HG03342 (cell line): ENCODE measurements around the gene WNT7A.

Source experiments
- ATAC-seq: cut with Tn5 transposase; IDR thresholded peaks from one replicate; pipeline ENCODE4 v1.9.1; 2021; ENCODE audit warnings: mild to moderate bottlenecking, moderate library complexity; ENCODE audit not compliant: unreplicated experiment

WNT7A gene

GRCh38 chr3:13849018-13849417, 30.9 kb downstream of the WNT7A start:
- no peak for ATAC-seq

- ATAC-seq, result no peak
Measured at GRCh38 chr3:13846716-13847570, 32.9 kb downstream of the WNT7A start.

- ATAC-seq, result no peak
Measured at GRCh38 chr3:13846238-13846637, 33.6 kb downstream of the WNT7A start.

DNA sequence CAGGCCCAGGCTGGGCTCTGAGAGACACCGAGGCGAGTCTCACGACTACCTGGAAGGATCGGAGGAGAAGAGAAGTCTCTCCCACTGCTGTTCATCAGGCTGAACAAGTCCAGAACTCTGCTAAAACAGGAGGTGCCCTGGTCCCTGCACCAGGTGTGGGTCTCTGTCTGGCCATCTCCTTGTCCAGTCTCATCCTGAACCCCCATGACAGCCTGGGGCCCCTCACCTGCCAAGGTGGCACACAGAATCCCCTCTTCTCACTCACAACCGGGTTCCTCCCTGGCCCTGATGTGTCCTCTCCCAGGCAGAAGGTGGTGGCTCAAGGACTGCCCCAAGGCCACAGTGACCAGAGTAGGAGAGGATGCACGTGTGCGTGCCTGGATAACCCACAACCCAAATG, 34.1 kb downstream of the WNT7A start:
- ATAC-seq, result no peak

DNA sequence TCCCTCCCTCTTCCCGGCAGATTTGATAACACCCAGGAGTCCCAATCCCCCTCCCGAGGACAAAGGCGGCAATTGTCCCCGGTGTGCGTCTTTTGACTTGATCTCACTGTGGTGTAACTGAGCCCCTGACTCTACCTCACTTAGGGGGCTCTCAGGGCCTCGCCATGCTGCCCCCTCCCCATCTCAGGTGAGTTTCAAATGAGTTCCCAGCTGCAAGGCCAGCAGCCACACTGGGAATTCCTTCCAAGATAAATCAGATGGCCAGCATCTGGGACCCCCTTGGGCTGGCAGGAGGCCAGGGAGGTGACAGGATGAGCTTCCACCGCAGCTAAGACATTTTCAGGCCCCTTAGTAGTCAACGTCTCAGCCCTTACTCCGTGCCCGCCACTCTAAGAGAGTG, 35.0 kb downstream of the WNT7A start:
- ATAC-seq, result no peak

DNA sequence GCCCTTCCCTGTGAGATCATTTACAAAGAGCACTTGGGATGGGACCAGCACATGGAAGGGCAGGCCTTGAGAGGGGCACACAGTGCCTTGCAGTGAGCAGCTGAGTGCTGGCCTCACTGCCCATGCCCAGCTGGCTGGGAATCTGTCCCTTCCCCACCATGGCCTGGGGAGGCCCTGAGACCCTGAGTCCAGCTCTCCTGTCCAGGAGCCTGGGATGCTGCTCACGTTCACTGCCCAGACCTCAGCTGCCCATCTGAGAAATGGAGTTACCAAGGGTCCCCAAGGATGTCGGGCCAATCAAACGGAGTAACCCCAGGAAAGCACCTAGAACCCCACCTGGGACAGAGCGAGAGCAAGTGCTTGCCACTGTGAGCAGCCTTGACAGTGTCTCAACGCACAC, 35.6 kb downstream of the WNT7A start:
- ATAC-seq, result no peak

DNA sequence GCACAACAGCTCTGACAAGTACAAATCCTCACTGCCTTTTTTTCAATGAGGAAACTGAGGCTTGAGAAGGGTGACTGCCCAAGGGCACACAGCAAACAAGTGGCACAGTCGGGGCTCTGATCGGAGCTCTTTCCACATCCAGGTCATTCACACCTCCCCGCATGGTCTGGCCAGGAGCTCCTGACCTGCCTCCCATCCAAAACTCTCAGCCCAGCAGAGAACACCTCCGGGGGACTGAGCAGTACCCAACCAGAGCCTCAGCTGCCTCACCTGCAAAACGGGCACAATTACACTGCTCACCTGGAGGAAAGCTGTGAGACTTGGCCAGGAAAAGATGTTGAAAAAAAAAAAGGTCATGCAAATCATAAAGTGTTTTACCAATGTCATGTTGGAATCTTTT, 36.5 kb downstream of the WNT7A start:
- ATAC-seq, result no peak

DNA sequence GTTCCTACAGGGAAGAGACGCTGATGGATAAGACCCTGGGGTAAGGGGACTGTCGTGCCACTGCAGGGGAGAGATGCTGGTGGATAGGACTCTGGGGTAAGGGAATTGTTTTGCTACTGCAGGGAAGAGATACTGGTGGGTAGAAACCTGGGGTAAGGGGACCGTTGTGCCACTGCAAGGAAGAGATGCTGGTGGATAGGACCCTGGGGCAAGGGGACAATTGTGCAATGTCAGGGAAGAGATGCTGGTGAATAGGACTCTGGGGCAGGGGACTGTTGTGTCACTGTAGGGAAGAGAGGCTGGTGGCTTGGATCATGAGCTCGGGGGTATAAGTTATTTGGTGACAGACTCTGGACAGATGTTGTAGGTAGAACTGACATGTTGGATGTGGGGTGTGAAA, 37.6 kb downstream of the WNT7A start:
- no peak for ATAC-seq

DNA sequence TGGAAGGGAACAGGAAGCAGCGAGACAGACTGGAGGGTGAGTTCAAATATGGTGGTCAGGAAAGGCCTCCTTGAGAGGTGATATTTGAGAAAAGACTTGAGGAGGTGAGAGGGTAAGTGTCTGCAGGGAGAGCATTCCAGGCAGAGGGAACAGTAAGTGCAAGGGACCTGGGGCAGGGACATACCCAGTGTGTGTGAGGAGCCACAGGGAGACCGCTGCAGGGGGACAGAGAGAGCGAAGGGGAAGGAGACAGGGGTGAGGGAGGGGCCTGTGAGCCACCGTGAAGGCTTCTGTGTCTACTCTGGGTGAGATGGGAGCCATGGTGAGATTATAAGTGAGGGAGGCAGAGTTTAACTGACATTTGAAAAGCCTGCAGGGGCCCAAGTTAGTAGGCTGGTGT, 38.0 kb downstream of the WNT7A start:
- no peak for ATAC-seq

DNA sequence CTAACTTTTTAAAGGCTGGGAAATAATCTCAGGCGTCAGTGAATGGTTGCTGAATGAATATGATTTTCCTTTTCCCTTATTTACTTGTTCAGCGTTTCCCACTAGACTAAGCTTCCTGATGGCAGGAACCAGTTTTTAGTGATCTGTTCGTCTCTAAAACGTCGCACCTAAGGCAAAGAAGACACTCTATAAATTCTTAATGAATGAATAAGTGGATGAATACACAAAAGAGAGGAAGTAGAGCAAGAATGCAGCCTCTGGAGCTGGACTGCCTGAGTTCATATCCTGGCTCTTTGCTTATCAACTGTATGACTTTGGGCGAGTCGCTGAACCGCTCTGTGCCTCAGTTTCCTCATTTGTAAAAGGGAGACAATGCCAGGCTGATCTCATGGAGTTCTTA, 38.7 kb downstream of the WNT7A start:
- no peak for ATAC-seq

GRCh38 chr3:13840456-13840855, 39.4 kb downstream of the WNT7A start:
- ATAC-seq, result no peak

DNA sequence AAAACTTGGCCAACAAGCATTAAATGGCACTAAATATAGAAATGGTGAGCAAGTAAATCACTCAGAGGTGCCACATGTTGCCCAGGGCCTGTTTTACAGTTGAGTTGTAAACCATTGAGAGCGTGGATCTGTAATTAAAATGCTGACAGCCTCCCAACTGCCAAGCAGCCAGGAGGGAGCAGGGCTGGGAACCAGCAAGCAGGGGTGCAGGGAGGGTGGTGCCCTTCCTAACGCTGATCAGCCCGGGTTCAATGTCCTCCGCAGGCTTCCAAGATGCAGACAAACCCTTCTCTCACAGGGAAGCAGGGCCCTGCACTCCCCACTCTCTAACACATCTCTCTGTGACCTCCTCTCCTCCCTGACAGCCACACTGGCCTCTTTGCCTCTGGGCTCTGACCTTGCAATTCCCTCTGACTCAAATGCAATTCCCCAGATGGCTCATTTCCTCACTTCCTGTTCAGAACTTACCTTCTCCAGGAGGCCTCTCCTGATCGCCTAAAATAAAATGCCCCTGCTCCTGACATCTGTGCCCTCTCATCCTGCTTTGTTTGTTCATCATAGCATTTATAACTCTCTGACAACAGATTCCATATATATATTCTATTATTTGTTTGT, 40.0 kb downstream of the WNT7A start:
- ATAC-seq, result no peak

GRCh38 chr3:13839253-13839652, 40.6 kb downstream of the WNT7A start:
- ATAC-seq, result no peak

DNA sequence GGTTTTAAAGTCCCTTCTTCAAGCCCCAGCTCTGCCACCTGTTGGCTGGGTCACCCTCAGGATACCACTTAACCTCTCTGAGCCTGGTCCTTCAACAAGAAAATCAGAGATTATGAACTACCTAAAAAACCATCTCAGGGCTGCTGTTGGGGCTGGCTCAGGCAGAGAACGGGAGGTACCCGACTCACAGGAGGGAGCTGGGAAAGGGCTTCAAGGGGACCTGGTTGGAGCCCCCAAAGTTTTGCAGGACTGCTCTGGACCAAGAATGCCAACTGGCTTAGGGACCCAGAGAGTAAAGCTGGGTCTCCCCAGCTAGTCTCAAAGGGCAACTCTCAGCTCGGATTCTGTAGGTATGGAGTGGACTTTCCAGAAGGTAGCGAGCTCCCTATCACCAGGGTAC, 41.5 kb downstream of the WNT7A start:
- no peak for ATAC-seq

GRCh38 chr3:13837751-13838150, 42.1 kb downstream of the WNT7A start:
- no peak for ATAC-seq

- ATAC-seq, result no peak
Measured at GRCh38 chr3:13836658-13837587, 42.9 kb downstream of the WNT7A start.

GRCh38 chr3:13835246-13835645, 44.6 kb downstream of the WNT7A start:
- no peak for ATAC-seq

DNA sequence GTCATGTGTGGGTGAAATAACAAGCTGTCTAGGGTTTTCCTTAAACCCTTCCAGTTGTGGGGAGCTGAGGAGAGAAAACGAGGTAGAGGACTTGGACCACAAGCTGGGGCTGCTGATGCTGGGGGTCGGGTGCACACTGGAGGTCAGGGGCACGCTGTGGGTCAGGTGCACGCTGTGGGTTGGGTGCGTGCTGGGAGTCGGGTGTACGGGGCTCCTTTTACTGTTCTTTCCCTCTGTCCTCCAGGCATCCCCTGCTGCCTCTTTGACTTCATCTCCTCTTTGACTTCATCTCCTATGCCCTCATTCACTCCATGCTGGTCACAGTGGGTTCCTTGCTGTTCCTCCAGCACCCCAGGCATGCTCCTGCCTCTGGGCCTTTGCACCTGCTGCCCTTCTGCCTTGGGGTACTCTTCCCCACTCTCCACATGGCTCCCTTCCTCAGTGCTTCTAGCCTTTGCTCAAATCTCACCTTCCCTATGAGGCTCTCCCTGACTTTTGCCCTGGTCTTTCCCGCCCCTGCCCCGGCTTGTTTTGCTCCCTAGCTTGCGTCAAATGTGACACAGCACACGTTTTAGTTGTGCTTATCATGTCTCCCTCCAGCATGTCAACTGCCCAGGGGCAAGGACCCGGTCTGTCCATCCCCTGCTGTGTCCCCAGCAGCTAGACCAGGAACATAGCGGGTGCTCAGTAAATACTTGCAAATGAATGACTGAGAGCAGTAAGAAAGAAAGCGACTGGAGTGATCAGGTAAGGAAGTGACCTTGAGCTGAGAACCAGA, 45.4 kb downstream of the WNT7A start:
- ATAC-seq, result no peak

- ATAC-seq, result no peak
Measured at GRCh38 chr3:13833506-13834257, 46.2 kb downstream of the WNT7A start.

GRCh38 chr3:13832130-13832529, 47.7 kb downstream of the WNT7A start:
- ATAC-seq, result no peak
